Smooth muscle cell (in vitro differentiated cells): ENCODE measurements around the gene IDI1. TPM values are rescaled to one million over a fixed set of nuclear protein-coding genes. Genes with fewer than 3 reads are reported as not detected.

Source experiments
- DNase-seq: peaks from one replicate; lab custom pipeline; 2025; ENCODE audit not compliant: unreplicated experiment; lab: John Stamatoyannopoulos, UW
- H2AFZ ChIP-seq: fragments of 200-600 bp; sonication (generic); 2 replicates; pipeline ENCODE4 v1.6.0; 2016; ENCODE audit warnings: antibody characterized with exemption, low read depth, mild to moderate bottlenecking
- H3F3A ChIP-seq: fragments of 200-600 bp; sonication (generic); 2 replicates; pipeline ENCODE4 v1.6.0; 2017; ENCODE audit warnings: antibody characterized with exemption, low read depth
- H3K27ac ChIP-seq: fragments of 200-600 bp; sonication (generic); 2 replicates; pipeline ENCODE4 v1.5.1; 2016; ENCODE audit warnings: low read depth, mild to moderate bottlenecking
- H3K27me3 ChIP-seq: fragments of 200-600 bp; sonication (generic); 2 replicates; pipeline ENCODE4 v1.6.1; 2016; ENCODE audit warnings: low read depth, mild to moderate bottlenecking
- H3K36me3 ChIP-seq: fragments of 200-600 bp; sonication (generic); 2 replicates; pipeline ENCODE4 v1.5.1; 2016; ENCODE audit warnings: low read depth
- H3K4me1 ChIP-seq: fragments of 200-600 bp; sonication (generic); 2 replicates; pipeline ENCODE4 v1.5.1; 2016; ENCODE audit warnings: low read depth
- H3K4me2 ChIP-seq: fragments of 200-600 bp; sonication (generic); 2 replicates; pipeline ENCODE4 v1.6.0; 2016; ENCODE audit warnings: mild to moderate bottlenecking
- H3K4me3 ChIP-seq: fragments of 200-600 bp; sonication (generic); 2 replicates; pipeline ENCODE4 v1.5.1; 2016; ENCODE audit warnings: mild to moderate bottlenecking
- H3K79me2 ChIP-seq: fragments of 200-600 bp; sonication (generic); 2 replicates; pipeline ENCODE4 v1.6.0; 2016; ENCODE audit warnings: low read depth, mild to moderate bottlenecking
- H3K9ac ChIP-seq: fragments of 200-600 bp; sonication (generic); 2 replicates; pipeline ENCODE4 v1.6.0; 2016; ENCODE audit warnings: low read depth
- H3K9me3 ChIP-seq: fragments of 200-600 bp; sonication (generic); replicated peaks from 2 replicates; pipeline ENCODE4 v1.5.1; 2016; ENCODE audit warnings: low read depth
- H4K20me1 ChIP-seq: fragments of 200-600 bp; sonication (generic); 2 replicates; pipeline ENCODE4 v1.6.0; 2016; ENCODE audit warnings: low read depth
- WGBS: methylation state at CpG from one replicate; pipeline ENCODE4 v1.1.7; 2016; ENCODE audit warnings: low lambda C conversion rate; 5-methylcytosine and 5-hydroxymethylcytosine counted together
- polyA plus RNA-seq: library from polyadenylated mRNA; unstranded; fragments of >200 nt; fragmentation: Nextera tagmentation; extraction: Ambion mirVana; gene quantifications from 2 replicates; pipeline ENCODE4 v1.2.1, GENCODE V29; 2016
- total RNA-seq: library from RNA; depleted of rRNA; stranded (reverse); fragments of >200 nt; gene quantifications from 2 replicates; pipeline ENCODE4 v1.2.3, GENCODE V29; 2014
- TF ChIP-seq, protein P1 (sequence below): fragments of 200-600 bp; sonication (generic); IDR thresholded peaks from 2 replicates; pipeline ENCODE4 v1.5.1; 2017; ENCODE audit warnings: borderline replicate concordance, mild to moderate bottlenecking, antibody characterized with exemption; ENCODE audit not compliant: insufficient read depth, poor library complexity, severe bottlenecking

Gene IDI1
- total and polyA plus RNA-seq, 2 experiments from 2014 or later, result 142 to 165 TPM

GRCh38 chr10:990808-991207, 58.1 kb downstream of the IDI1 start:
- DNase-seq, result no peak
- peaks cover 63% of the 10 kb centered on the region for H4K20me1 ChIP-seq

More at GRCh38 chr10:990808-991207, 58.1 kb downstream of the IDI1 start:
- Histone ChIP-seq H3K9ac (no peak overlapping the region), H3K4me2 (no peak overlapping the region), H3K9me3 (no peaks in the 10 kb centered on the region), H3K27me3 (no peaks in the 10 kb centered on the region), H3K79me2 (peaks cover 63% of the 10 kb centered on the region), H3K4me1 (peaks cover 8% of the 10 kb centered on the region), H3F3A (no peaks in the 10 kb centered on the region), H3K36me3 (peaks cover 15% of the 10 kb centered on the region), H3K4me3 (no peak overlapping the region), H3K27ac (no peak overlapping the region), H2AFZ (no peak overlapping the region)
- TF ChIP-seq, protein P1, sequence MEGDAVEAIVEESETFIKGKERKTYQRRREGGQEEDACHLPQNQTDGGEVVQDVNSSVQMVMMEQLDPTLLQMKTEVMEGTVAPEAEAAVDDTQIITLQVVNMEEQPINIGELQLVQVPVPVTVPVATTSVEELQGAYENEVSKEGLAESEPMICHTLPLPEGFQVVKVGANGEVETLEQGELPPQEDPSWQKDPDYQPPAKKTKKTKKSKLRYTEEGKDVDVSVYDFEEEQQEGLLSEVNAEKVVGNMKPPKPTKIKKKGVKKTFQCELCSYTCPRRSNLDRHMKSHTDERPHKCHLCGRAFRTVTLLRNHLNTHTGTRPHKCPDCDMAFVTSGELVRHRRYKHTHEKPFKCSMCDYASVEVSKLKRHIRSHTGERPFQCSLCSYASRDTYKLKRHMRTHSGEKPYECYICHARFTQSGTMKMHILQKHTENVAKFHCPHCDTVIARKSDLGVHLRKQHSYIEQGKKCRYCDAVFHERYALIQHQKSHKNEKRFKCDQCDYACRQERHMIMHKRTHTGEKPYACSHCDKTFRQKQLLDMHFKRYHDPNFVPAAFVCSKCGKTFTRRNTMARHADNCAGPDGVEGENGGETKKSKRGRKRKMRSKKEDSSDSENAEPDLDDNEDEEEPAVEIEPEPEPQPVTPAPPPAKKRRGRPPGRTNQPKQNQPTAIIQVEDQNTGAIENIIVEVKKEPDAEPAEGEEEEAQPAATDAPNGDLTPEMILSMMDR, result no peak
- WGBS, result 99% methylated on average over 6 of the region's 6 CpGs

Other genes with a start within 250 kb of the IDI1 start
- 23.6 and 24.9 TPM in 2 replicates for gene LARP4B, start 117.4 kb downstream of the IDI1 start, total RNA-seq
- 16.7 and 28.8 TPM in 2 replicates for gene LARP4B, start 117.4 kb downstream of the IDI1 start, polyA plus RNA-seq
- gene GTPBP4, start 60.7 kb downstream of the IDI1 start, total RNA-seq, result 36.8 and 52.1 TPM in 2 replicates
- 42.5 and 60.5 TPM in 2 replicates for gene GTPBP4, start 60.7 kb downstream of the IDI1 start, polyA plus RNA-seq
- gene IDI2, start 23.3 kb downstream of the IDI1 start, total RNA-seq, result not detected in 2 replicates
- gene IDI2, start 23.3 kb downstream of the IDI1 start, polyA plus RNA-seq, result not detected in 2 replicates
- 10.7 and 14.0 TPM in 2 replicates for gene WDR37, start 7.3 kb upstream of the IDI1 start, total RNA-seq
- 10.5 and 12.8 TPM in 2 replicates for gene WDR37, start 7.3 kb upstream of the IDI1 start, polyA plus RNA-seq